ENCODE results near the gene UGGT2.

GRCh38 chr13:95771905-95772304 lies 281.3 kb downstream of the UGGT2 start:
- no peak for TF ChIP-seq EZH2 (IDR thresholded peaks at IDR 0.05; ENCODE audit: borderline replicate concordance, low read length)
- TF ChIP-seq CTCF (IDR thresholded peaks at IDR 0.05; ENCODE audit: low read length), result no peak

Data from OCI-LY1 (cell line).